GM12892 (cell line): ENCODE results near the gene CBX2.

ENCODE experiments used
- POLR2A ChIP-seq: IDR thresholded peaks from 2 replicates; pipeline ENCODE4 v1.6.1; 2011; ENCODE audit warnings: low read depth, low read length, control low read depth
- POLR2AphosphoS5 ChIP-seq: IDR thresholded peaks from 2 replicates; pipeline ENCODE4 v1.6.1; 2011; ENCODE audit warnings: low read depth, low read length, control low read depth
- TAF1 ChIP-seq: IDR thresholded peaks from 2 replicates; pipeline ENCODE4 v1.6.1; 2011; ENCODE audit warnings: low read depth, mild to moderate bottlenecking, control low read depth, low read length, borderline replicate concordance

- TF ChIP-seq POLR2AphosphoS5, result no peak
- TF ChIP-seq TAF1, result no peak
- no peak for TF ChIP-seq POLR2A
Measured at GRCh38 chr17:79737046-79737921, 40.7 kb upstream of the CBX2 start.
